Endothelial cell (in vitro differentiated cells): ENCODE data around the gene ARHGEF4. TPM values are rescaled to one million over a fixed set of nuclear protein-coding genes. Genes with fewer than 3 reads are reported as not detected.
A peak's percentile ranks its signal among the peaks of the same experiment; 100 is the strongest.

Experiments used
- DNase-seq: peaks from one replicate; pipeline ENCODE4 v3.0.0; 2021; ENCODE audit warnings: low spot score
- H3K27ac Mint-ChIP-seq: one replicate; pipeline ENCODE4 v1.8.0; 2021; ENCODE audit warnings: mixed read lengths, inconsistent platforms; ENCODE audit not compliant: unreplicated experiment
- H3K27me3 Mint-ChIP-seq: one replicate; pipeline ENCODE4 v1.8.0; 2021; ENCODE audit warnings: mild to moderate bottlenecking, moderate library complexity, mixed read lengths, inconsistent platforms; ENCODE audit not compliant: unreplicated experiment
- H3K36me3 Mint-ChIP-seq: one replicate; pipeline ENCODE4 v1.8.0; 2021; ENCODE audit warnings: mild to moderate bottlenecking, low read depth, mixed read lengths, inconsistent platforms; ENCODE audit not compliant: unreplicated experiment
- H3K4me1 Mint-ChIP-seq: one replicate; pipeline ENCODE4 v1.8.0; 2021; ENCODE audit warnings: mild to moderate bottlenecking, mixed read lengths, inconsistent platforms; ENCODE audit not compliant: unreplicated experiment
- H3K4me3 Mint-ChIP-seq: one replicate; pipeline ENCODE4 v1.8.0; 2021; ENCODE audit warnings: mild to moderate bottlenecking, mixed read lengths, inconsistent platforms; ENCODE audit not compliant: unreplicated experiment
- H3K9me3 Mint-ChIP-seq: one replicate; pipeline ENCODE4 v1.8.0; 2021; ENCODE audit warnings: mixed read lengths, inconsistent platforms; ENCODE audit not compliant: unreplicated experiment
- CTCF ChIP-seq: fragments of 200-600 bp; sonication (generic); IDR thresholded peaks from one replicate; pipeline ENCODE4 v1.5.0; 2021; ENCODE audit warnings: antibody characterized with exemption; ENCODE audit not compliant: unreplicated experiment
- total RNA-seq: library from RNA; stranded (reverse); fragmentation: NEBNext Ultra II Directional; extraction: Animal tissue kit (Norgen Biotek cat#: 25700); gene quantifications from one replicate; pipeline ENCODE4 v1.2.1, GENCODE V29; 2021; ENCODE audit not compliant: unreplicated experiment

The ARHGEF4 gene
- total RNA-seq, 1 donor from 2014 or later: 10.3 TPM

DNA sequence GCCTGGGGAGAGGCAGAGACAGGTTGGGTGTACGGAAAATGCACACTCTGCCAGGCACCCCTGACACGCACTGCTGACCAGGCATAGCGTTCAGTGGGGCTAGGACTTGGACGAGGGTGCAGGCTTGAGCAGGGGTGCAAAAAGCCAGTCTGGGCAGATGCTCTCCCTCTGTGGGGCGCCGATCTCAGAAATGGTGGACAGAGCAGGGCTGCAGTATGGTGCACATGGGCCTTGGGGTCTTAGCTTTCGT is 1.0 kb upstream of the ARHGEF4 start:
- no peak overlapping the region for H3K4me3 Mint-ChIP-seq
- no peaks in the 10 kb centered on the region for H3K36me3 Mint-ChIP-seq
- no peaks in the 10 kb centered on the region for H3K4me1 Mint-ChIP-seq
- peaks cover 21% of the 10 kb centered on the region for H3K27me3 Mint-ChIP-seq
- no peak for DNase-seq
- no peak overlapping the region for H3K27ac Mint-ChIP-seq
- no peak for TF ChIP-seq CTCF
- no peaks in the 10 kb centered on the region for H3K9me3 Mint-ChIP-seq

GRCh38 chr2:130837175-130837810 is 579 bp downstream of the ARHGEF4 start:
- H3K4me1 Mint-ChIP-seq: no peaks in the 10 kb centered on the region
- TF ChIP-seq CTCF: no peak
- peaks cover 17% of the 10 kb centered on the region for H3K27me3 Mint-ChIP-seq
- no peak overlapping the region for H3K4me3 Mint-ChIP-seq
- no peaks in the 10 kb centered on the region for H3K9me3 Mint-ChIP-seq
- H3K27ac Mint-ChIP-seq: no peak overlapping the region
- no peak for DNase-seq
- no peaks in the 10 kb centered on the region for H3K36me3 Mint-ChIP-seq

GRCh38 chr2:130837811-130838565 is 1.3 kb downstream of the ARHGEF4 start:
- Mint-ChIP-seq H3K36me3 (no peaks in the 10 kb centered on the region), H3K9me3 (no peaks in the 10 kb centered on the region), H3K27ac (no peak overlapping the region), H3K4me3 (peak overlapping the region; percentile 31), H3K4me1 (no peaks in the 10 kb centered on the region), H3K27me3 (peaks cover 17% of the 10 kb centered on the region)
- no peak for DNase-seq
- no peak for TF ChIP-seq CTCF

GRCh38 chr2:130839011-130839780 is 2.5 kb downstream of the ARHGEF4 start:
- Mint-ChIP-seq H3K27ac (no peak overlapping the region), H3K27me3 (peaks cover 17% of the 10 kb centered on the region), H3K4me1 (no peaks in the 10 kb centered on the region), H3K36me3 (no peaks in the 10 kb centered on the region), H3K9me3 (no peaks in the 10 kb centered on the region), H3K4me3 (no peak overlapping the region)
- no peak for DNase-seq
- no peak for TF ChIP-seq CTCF

GRCh38 chr2:130840506-130840905 is 3.8 kb downstream of the ARHGEF4 start:
- Mint-ChIP-seq H3K27ac (no peak overlapping the region), H3K4me1 (no peaks in the 10 kb centered on the region), H3K4me3 (no peak overlapping the region), H3K27me3 (peaks cover 13% of the 10 kb centered on the region), H3K9me3 (no peaks in the 10 kb centered on the region), H3K36me3 (no peaks in the 10 kb centered on the region)
- no peak for DNase-seq
- TF ChIP-seq CTCF: no peak
